CD14-positive monocyte (primary cell): ENCODE data around the gene ATL1. TPM values are rescaled to one million over a fixed set of nuclear protein-coding genes. Genes with fewer than 3 reads are reported as not detected.

ENCODE experiments used
- DNase-seq, 3 donors: peaks; one replicate each; pipeline ENCODE4 v3.0.0-alpha.2; 2011 to 2022
- H2AFZ ChIP-seq: 2 replicates; pipeline ENCODE4 v1.6.0; 2012; ENCODE audit warnings: mild to moderate bottlenecking, low read depth, low read length, inconsistent platforms; ENCODE audit not compliant: insufficient read depth, poor library complexity, severe bottlenecking
- H3K27ac ChIP-seq, 2 donors: 1 replicate in 1 of 2; 2 replicates in 1 of 2; pipeline ENCODE4 v1.5.1; 2012 to 2013; ENCODE audit warnings: low read length in 2 of 2, control low read depth in 1 of 2, inconsistent platforms in 1 of 2, low read depth in 1 of 2, mild to moderate bottlenecking in 1 of 2
- H3K27me3 ChIP-seq, 2 donors: one replicate each; pipeline versions ENCODE4 v1.6.0 to v1.6.1; 2011 to 2013; ENCODE audit warnings: low read length in 2 of 2; ENCODE audit not compliant: control insufficient read depth in 2 of 2, insufficient read depth in 2 of 2
- H3K36me3 ChIP-seq, 2 donors: replicated peaks in 1 of 2; 1 replicate in 1 of 2; 2 replicates in 1 of 2; pipeline versions ENCODE4 v1.5.1 to v1.6.1; 2012 to 2013; ENCODE audit warnings: low read length in 2 of 2, control low read depth in 1 of 2, inconsistent platforms in 1 of 2, mild to moderate bottlenecking in 1 of 2; ENCODE audit not compliant: insufficient read depth in 2 of 2, control insufficient read depth in 1 of 2
- H3K4me1 ChIP-seq, 2 donors: 1 replicate in 1 of 2; 2 replicates in 1 of 2; pipeline versions ENCODE4 v1.5.1 to v1.6.1; 2012 to 2013; ENCODE audit warnings: low read length in 2 of 2, control low read depth in 1 of 2, inconsistent platforms in 1 of 2, mild to moderate bottlenecking in 1 of 2, moderate library complexity in 1 of 2; ENCODE audit not compliant: insufficient read depth in 2 of 2, control insufficient read depth in 1 of 2
- H3K4me2 ChIP-seq: replicated peaks from 2 replicates; pipeline ENCODE3; 2012; ENCODE audit warnings: low read length, moderate library complexity, mild to moderate bottlenecking; ENCODE audit not compliant: poor library complexity, severe bottlenecking; ENCODE audit errors: extremely low read depth
- H3K4me3 ChIP-seq, 3 experiments: fragments of 200-600 bp in 1 of 3; sonication (generic) in 1 of 3; replicated peaks in 1 of 3; 1 replicate in 2 of 3; 2 replicates in 1 of 3; pipeline ENCODE4 v1.5.1; 2011 to 2013; ENCODE audit warnings: low read length in 3 of 3, mild to moderate bottlenecking in 3 of 3, control low read depth in 2 of 3, low read depth in 2 of 3, inconsistent platforms in 1 of 3, moderate library complexity in 1 of 3
- H3K79me2 ChIP-seq: 2 replicates; pipeline ENCODE4 v1.6.0; 2012; ENCODE audit warnings: mild to moderate bottlenecking, control low read depth, inconsistent platforms, low read length, moderate library complexity; ENCODE audit not compliant: insufficient read depth
- H3K9ac ChIP-seq: 2 replicates; pipeline ENCODE4 v1.6.0; 2017; ENCODE audit warnings: low read length, mild to moderate bottlenecking; ENCODE audit not compliant: insufficient read depth, poor library complexity, severe bottlenecking
- H3K9me3 ChIP-seq, 2 donors: replicated peaks in 1 of 2; 1 replicate in 1 of 2; 2 replicates in 1 of 2; pipeline versions ENCODE4 v1.5.1 to v1.6.1; 2012 to 2013; ENCODE audit warnings: low read length in 2 of 2, control low read depth in 1 of 2; ENCODE audit not compliant: control insufficient read depth in 1 of 2, insufficient read depth in 1 of 2
- H4K20me1 ChIP-seq: 2 replicates; pipeline ENCODE4 v1.6.0; 2012; ENCODE audit warnings: mild to moderate bottlenecking, low read length, control low read depth, moderate library complexity; ENCODE audit not compliant: insufficient read depth
- H3K27ac Mint-ChIP-seq, 7 donors: one replicate each; pipeline ENCODE4 v1.8.0; 2020; ENCODE audit warnings: mild to moderate bottlenecking in 7 of 7, mixed read lengths in 7 of 7, moderate library complexity in 6 of 7, inconsistent platforms in 2 of 7
- H3K27me3 Mint-ChIP-seq, 3 donors: one replicate each; pipeline ENCODE4 v1.8.0; 2021 to 2022; ENCODE audit warnings: low read depth in 3 of 3, mild to moderate bottlenecking in 3 of 3, mixed read lengths in 3 of 3, moderate library complexity in 3 of 3, inconsistent platforms in 1 of 3
- H3K36me3 Mint-ChIP-seq, 2 donors: one replicate each; pipeline ENCODE4 v1.8.0; 2020; ENCODE audit warnings: mixed read lengths in 2 of 2, inconsistent platforms in 1 of 2, mild to moderate bottlenecking in 1 of 2
- H3K4me1 Mint-ChIP-seq: one replicate; pipeline ENCODE4 v1.8.0; 2020; ENCODE audit warnings: mild to moderate bottlenecking, mixed read lengths
- H3K4me3 Mint-ChIP-seq, 2 donors: one replicate each; pipeline ENCODE4 v1.8.0; 2020; ENCODE audit warnings: mild to moderate bottlenecking in 2 of 2, mixed read lengths in 2 of 2, moderate library complexity in 1 of 2
- H3K9me3 Mint-ChIP-seq, 7 donors: one replicate each; pipeline ENCODE4 v1.8.0; 2020 to 2022; ENCODE audit warnings: mixed read lengths in 7 of 7, mild to moderate bottlenecking in 6 of 7, moderate library complexity in 6 of 7, inconsistent platforms in 2 of 7
- CTCF ChIP-seq: fragments of 200-600 bp; IDR thresholded peaks from one replicate; pipeline ENCODE4 v1.8.0; 2022; ENCODE audit warnings: antibody characterized with exemption, mild to moderate bottlenecking
- WGBS: methylation state at CpG from one replicate; pipeline ENCODE4 v1.1.5; 2013; ENCODE audit warnings: missing lambda C conversion rate; ENCODE audit not compliant: insufficient coverage; 5-methylcytosine and 5-hydroxymethylcytosine counted together
- intact Hi-C, 2 donors: fragments of 100-400 bp; cut with micrococcal nuclease; formaldehyde crosslinking; loops; one replicate each; pipeline versions ENCODE4 v1.15.0 to v1.15.1; 2023
- polyA plus RNA-seq, 3 donors: library from polyadenylated mRNA; depleted of rRNA in 1 of 3; unstranded in 2 of 3; stranded (reverse) in 1 of 3; fragments of 300-500 nt in 2 of 3; fragments of >200 nt in 1 of 3; fragmentation: Illumina TruSeq in 2 of 3; gene quantifications; 1 replicate in 2 of 3; 2 replicates in 1 of 3; pipeline ENCODE4 v1.2.3, GENCODE V29; 2012 to 2021

The ATL1 gene
- polyA plus RNA-seq, 3 donors: 0.36 to 1.1 (median 0.99) TPM

DNA sequence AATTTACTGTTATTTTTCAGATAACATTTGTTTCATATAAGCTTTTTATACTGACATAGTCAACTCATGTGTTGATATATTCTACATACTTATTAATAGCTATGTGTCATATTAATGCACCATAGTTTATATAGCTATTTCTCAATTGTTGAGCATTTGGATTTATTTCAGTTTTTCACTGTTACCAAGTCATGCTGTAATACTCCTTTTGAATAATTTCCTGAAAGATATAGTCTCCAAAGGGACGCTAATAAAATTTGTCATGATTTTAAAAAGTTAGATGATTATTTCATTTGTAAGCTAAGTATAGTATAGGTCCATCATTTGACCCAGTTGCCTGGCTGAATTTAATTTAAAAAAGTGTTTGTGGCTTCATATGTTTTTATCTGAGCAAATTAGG, 47.8 kb downstream of the ATL1 start:
- no peak overlapping the region for H3K4me3 Mint-ChIP-seq
- intact Hi-C loops: no loop called here
- H3K4me2 ChIP-seq: no peak overlapping the region
- no peak overlapping the region for H3K27ac ChIP-seq
- H4K20me1 ChIP-seq: no peaks in the 10 kb centered on the region
- H3K36me3 Mint-ChIP-seq: no peaks in the 10 kb centered on the region
- H3K4me1 Mint-ChIP-seq: no peaks in the 10 kb centered on the region
- no peak for TF ChIP-seq CTCF
- no peaks in the 10 kb centered on the region for H3K9me3 ChIP-seq
- H3K27me3 Mint-ChIP-seq: peaks cover 0 to 2% (median 2%) of the 10 kb centered on the region in 3 donors
- no peak overlapping the region for H3K9ac ChIP-seq
- no peak overlapping the region for H3K27ac Mint-ChIP-seq
- no peak overlapping the region for H2AFZ ChIP-seq
- no peaks in the 10 kb centered on the region for H3K4me1 ChIP-seq
- H3K36me3 ChIP-seq: no peaks in the 10 kb centered on the region
- H3K27me3 ChIP-seq: no peaks in the 10 kb centered on the region
- H3K79me2 ChIP-seq: no peaks in the 10 kb centered on the region
- no peak overlapping the region for H3K4me3 ChIP-seq
- WGBS: no CpG with 5 or more reads among the region's 1 CpG
- no peaks in the 10 kb centered on the region for H3K9me3 Mint-ChIP-seq
- DNase-seq: no peak

GRCh38 chr14:50608302-50608851, 48.4 kb downstream of the ATL1 start:
- TF ChIP-seq CTCF: no peak
- no CpG with 5 or more reads among the region's 1 CpG for WGBS
- H3K9me3 ChIP-seq: no peaks in the 10 kb centered on the region
- no peak overlapping the region for H3K4me2 ChIP-seq
- no peak for DNase-seq
- H3K36me3 Mint-ChIP-seq: no peaks in the 10 kb centered on the region
- H3K27me3 Mint-ChIP-seq: peaks cover 0 to 2% (median 2%) of the 10 kb centered on the region in 3 donors
- H4K20me1 ChIP-seq: no peaks in the 10 kb centered on the region
- H3K79me2 ChIP-seq: no peaks in the 10 kb centered on the region
- intact Hi-C loops: no loop called here
- no peak overlapping the region for H3K9ac ChIP-seq
- H3K4me3 ChIP-seq: no peak overlapping the region
- H3K27me3 ChIP-seq: no peaks in the 10 kb centered on the region
- no peaks in the 10 kb centered on the region for H3K4me1 ChIP-seq
- no peak overlapping the region for H3K27ac Mint-ChIP-seq
- no peaks in the 10 kb centered on the region for H3K9me3 Mint-ChIP-seq
- no peak overlapping the region for H3K4me3 Mint-ChIP-seq
- no peaks in the 10 kb centered on the region for H3K36me3 ChIP-seq
- H3K27ac ChIP-seq: no peak overlapping the region
- no peaks in the 10 kb centered on the region for H3K4me1 Mint-ChIP-seq
- H2AFZ ChIP-seq: no peak overlapping the region
